Activated CD4-positive, alpha-beta T cell treated with anti-CD3 and anti-CD28 coated beads for 24 hours (primary cell): ENCODE results near the gene PTPRCAP.

ENCODE experiments used
- DNase-seq, 2 donors: peaks; one replicate each; pipeline ENCODE4 v3.0.0-alpha.2; 2020; ENCODE audit warnings: low read depth in 2 of 2

PTPRCAP gene

DNA sequence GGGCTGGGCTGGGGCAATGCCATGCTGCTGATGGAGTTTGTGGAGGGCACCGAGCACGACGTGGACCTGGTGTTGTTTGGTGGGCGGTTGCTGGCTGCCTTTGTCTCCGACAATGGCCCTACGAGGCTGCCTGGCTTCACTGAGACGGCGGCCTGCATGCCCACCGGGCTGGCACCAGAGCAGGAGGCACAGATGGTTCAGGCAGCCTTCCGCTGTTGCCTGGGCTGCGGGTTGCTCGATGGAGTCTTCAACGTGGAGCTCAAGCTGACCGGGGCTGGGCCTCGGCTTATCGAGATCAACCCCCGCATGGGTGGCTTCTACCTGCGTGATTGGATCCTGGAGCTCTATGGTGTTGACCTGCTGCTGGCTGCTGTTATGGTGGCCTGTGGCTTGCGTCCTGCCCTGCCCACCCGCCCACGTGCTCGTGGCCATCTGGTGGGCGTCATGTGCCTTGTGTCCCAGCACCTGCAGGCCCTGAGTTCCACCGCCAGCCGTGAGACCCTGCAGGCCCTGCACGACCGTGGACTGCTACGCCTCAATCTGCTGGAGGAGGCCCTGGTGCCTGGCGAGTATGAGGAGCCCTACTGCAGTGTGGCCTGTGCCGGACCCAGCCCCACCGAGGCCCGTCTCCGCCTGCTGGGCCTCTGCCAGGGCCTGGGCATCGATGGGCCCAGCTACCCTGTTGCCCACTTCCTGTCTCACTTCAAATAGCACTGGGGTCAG, 13.4 kb downstream of the PTPRCAP start:
- no peak for DNase-seq

DNA sequence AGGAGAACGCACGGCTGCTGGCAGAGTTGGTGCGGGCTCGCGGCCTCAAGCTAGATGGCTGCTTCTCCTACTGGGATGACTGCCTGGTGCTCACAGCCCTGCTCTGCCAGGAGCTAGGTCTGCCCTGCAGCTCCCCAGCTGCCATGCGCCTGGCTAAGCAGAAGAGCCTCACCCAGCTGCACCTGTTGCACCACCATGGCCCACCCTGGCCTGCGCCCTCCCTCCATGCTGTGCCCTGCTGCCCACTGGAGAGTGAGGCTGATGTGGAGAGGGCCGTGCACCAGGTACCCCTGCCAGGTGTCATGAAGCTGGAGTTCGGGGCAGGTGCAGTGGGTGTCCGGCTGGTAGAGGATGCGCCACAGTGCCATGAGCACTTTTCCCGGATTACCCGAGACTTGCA, 14.0 kb downstream of the PTPRCAP start:
- DNase-seq = no peak

DNA sequence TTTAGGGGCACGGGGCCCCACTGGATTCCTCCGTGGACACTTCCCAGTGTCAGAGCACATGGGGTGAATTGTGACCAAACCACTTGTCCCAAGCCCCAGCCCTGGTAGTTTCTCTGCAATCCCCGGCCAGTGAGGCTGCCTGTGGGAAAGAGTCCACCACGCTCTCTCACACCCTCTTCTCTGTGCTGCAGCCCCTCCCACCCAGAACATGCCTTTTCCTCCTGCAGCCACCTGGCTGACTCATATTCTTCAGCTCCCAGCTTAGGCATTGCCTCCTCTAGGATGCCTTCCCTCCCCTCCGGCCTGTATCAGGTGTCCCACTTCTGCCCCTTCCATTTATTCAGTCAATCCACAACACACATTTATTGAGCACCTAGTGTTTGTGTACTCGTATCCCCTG, 14.6 kb downstream of the PTPRCAP start:
- DNase-seq = no peak

- no peak for DNase-seq
Observed at GRCh38 chr11:67421430-67422031, 16.0 kb downstream of the PTPRCAP start.

DNA sequence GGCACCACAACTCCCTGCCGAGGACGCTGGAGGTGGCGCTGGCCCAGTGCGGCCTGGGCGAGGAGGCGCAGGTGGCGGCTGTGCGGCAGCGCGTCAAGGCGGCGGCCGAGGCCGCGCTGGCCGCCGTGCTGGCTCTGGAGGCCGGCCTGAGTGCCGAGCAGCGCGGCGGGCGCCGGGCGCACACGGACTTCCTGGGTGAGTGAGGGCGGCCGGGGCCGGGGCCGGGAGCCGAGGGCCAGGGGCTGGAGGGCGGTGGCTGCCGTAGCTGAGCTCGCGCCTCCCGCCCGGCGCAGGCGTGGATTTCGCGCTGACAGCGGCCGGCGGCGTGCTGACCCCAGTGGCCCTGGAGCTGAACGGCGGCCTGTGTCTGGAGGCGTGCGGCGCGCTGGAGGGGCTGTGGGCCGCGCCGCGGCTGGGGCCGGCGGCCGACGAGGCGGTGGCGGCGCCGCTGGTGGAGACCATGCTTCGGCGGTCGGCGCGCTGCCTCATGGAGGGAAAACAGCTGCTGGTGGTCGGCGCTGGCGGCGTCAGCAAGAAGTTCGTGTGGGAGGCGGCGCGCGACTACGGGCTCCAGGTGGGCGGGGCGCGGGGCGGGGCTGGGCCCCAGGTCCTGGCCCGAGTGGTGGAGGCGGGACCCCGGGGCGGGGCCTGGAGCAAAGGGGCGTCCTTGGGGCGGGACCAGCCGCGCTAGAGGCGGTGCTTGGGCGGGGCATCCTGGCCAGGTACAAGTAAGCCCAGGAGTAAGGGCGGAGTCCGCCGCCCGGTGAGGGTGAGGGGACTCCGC, 16.6 kb downstream of the PTPRCAP start:
- peak; percentile 98 to 99 for DNase-seq

GRCh38 chr11:67420147-67420645, 17.3 kb downstream of the PTPRCAP start:
- no peak for DNase-seq

GRCh38 chr11:67419325-67420049, 18.0 kb downstream of the PTPRCAP start:
- DNase-seq = no peak

- no peak for DNase-seq
Observed at GRCh38 chr11:67418476-67419281, 18.8 kb downstream of the PTPRCAP start.

- no peak for DNase-seq
Observed at GRCh38 chr11:67417425-67417824, 20.1 kb downstream of the PTPRCAP start.

DNA sequence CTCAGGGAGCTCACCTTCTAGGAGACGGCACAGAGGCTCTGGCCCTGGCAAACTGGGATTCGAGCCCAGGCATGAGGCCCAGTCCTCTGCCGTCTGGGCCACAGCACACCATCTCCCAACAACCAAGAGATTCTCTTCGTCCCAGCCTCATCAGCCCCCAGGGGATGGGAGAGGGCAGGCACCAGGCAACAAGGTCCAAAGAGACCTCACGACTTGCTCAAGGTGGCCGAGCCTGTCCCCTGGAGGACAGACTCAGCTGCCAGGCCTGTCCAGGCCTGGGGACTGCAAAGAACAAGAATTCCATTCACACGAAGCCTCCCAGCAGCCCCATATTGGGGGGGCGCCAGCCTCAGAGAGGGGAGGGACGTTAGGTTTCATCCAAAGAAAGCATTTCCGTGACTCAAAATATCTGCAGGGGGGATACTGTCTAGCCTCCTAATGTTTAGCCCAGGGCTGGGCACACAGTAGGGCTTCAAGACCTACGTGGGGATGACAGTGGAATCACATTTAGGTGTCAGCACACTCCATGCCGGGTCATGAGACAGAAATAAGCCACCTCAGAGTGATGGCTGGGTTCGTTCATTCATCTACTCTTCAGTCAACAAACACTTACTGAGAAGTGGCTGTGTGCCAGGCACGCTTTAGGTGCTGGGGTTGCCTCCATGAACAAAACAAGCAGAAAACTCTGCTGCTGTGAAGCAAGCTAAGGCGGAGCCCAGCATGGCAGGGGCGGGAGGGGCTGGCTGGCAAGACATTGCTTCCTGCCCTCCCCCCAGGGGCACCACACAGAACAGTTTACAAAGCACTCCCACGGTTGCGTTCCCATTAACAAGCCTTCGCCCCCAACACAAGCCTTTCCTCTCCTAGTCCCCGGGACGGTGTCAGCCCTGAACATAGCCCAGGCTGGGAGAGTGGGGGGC, 20.8 kb downstream of the PTPRCAP start:
- no peak for DNase-seq

DNA sequence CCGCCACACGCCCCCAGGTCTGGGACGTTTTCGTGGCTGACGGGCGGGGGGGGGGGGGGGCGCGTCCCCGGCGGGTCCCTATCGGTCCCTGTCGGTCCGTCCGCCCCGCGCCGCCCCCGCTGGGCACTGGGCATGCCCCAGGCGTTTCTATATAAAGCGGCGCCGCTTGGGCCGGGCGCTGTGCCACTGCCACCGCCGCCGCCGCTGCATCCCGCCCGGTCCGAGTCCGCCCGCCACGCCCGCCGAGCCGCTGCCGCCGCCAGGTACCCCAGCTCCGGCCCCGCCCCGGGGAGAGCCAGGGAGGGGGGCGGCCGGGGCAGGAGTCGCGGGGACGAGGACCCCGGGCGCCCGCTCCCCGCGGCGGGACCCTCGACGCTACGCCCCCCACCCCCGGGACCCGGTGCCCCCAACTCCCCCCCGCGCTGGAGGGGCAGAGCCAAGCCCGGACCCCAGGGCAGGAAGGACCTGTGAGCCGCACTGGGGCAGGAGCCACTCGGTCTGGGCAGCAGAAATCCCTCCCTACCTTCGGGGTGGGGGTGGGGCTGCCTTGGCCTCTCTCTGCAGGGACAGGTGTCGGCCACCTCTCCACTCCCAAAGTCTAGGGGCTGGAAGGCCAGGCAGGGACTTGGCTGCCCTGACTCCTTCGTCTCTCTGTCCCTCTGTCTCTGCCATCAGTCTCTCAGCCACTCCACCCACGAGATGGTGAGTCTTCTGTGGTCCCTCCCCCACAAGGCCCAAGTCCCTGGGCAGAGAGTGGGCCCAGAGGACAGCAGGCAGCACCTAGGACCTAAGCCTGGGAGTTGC, 21.8 kb downstream of the PTPRCAP start, which contains the start of gene CARNS1:
CARNS1 (plus strand) TSS at position 178 of the 804 bp plus-strand sequence; CDS start at position 700, 522 bp downstream.
- no peak for DNase-seq

- no peak for DNase-seq
Observed at GRCh38 chr11:67413266-67413849, 24.1 kb downstream of the PTPRCAP start.

DNA sequence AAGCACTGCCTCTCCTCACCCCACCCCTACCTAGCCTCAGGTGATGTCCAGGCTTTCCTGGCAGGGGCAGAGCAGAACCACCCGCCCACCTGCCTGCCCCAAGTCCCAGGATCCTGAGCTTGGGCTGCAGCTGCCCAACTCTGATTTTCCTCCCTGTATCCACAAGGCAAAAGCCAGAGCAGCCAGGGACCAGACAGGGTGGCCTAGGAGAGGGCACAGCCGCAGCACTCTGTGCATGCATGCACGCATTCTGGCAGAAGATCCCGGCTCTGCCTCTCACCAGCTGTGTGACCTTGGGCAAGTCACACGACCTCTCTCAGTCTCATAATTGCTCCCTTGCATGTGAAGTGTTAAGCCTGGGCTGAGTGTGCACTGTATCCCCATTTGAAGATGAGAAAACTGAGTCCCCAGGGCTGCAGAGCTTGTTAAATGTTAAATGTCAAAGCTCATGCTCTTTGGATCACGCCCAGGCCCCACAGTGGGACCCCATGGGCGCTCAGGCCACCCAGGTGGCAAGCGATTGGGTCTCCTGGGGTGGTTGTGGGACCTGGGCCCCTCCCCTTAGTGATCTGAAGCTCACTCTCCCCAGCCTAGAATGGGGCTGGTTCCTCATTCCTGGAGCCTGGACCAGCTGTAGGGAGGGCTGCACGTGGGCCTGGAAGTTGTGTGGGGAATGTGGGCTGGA, 24.8 kb downstream of the PTPRCAP start:
- no peak for DNase-seq

- no peak for DNase-seq
Observed at GRCh38 chr11:67411785-67412152, 25.7 kb downstream of the PTPRCAP start.

DNA sequence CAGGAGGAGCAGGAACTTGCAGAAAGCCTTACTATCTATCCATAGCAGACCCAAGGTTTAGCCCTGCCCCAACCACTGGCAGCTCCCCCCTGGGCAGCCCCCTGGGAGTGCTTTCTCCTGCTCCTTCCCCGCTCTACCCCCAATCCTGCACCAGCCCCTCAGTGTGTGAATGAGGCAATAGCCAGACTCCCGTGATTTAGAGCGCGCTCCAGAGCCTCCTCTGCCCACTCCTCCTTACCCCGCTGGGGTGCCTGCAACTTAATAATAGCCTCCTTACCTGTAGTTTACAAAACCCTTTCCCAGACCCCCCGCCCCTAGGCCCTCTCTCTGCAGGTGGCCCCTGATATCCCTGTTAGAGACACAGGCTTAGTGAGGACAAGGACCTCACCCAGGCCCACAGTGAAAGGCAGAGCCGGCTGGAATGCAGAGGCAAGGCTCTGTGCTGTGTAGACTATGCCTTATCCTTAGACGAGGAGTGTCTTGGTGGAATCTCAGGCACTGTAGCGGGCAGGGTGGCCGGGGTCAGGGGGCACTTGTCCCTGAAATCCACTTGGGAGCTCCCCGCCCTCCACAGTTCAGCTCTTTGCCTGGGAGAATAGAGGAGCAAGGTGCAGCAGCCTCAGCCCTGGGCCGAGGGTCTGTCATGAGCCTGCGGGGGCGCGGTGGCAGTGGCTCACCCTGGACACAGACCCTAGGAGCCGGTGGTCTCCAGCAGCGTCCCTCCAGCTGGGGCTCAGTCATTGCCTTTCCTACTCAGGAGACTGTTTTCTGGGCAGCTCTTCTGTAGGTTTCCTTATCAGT, 26.3 kb downstream of the PTPRCAP start:
- no peak for DNase-seq

GRCh38 chr11:67410369-67410831, 27.1 kb downstream of the PTPRCAP start:
- no peak for DNase-seq

DNA sequence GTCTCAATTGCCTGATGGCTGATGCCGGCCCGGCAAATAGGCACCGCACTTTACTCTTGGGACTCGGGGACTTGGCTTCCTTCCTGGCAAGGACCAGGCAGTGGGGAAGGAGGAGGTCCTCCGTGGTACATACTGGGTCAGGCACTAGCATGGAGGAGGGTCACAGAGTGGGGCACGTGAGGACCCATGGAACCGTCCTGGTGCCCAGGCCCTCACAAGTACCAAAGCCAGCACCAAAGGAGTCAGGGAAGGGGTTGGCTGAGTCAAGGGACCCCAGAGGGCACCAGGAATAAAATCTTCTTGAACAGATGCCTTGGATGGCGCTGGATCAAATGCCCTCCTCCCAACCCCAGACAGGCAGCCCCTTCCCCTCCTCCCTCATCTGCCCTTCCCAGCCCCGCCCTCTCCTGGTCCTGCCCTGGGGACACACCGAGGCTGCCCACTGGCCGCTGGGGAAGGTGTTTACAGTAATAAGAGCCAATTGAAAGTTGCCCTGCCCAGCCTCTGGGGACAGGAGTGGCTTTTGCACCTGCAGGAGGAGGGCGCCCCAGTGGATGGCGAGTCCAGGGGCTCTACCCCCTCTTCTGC, 27.6 kb downstream of the PTPRCAP start:
- DNase-seq = no peak
